Upper lobe of right lung (tissue), 1 donor: ENCODE data around the gene RAB39A. TPM values are rescaled to one million over a fixed set of nuclear protein-coding genes. Genes with fewer than 3 reads are reported as not detected.

Experiments
- ATAC-seq: fragments of 200-7000 bp; cut with Tn5 transposase; one replicate; pipeline ENCODE4 v1.9.1; 2020; ENCODE audit warnings: mild to moderate bottlenecking, moderate library complexity
- DNase-seq: peaks from one replicate; pipeline ENCODE4 v3.0.0-alpha.2; 2020
- H3K27ac ChIP-seq: fragments of 200-600 bp; one replicate; pipeline ENCODE4 v1.8.0; 2022
- H3K27me3 ChIP-seq: fragments of 200-600 bp; one replicate; pipeline ENCODE4 v1.8.0; 2022; ENCODE audit warnings: mild to moderate bottlenecking
- H3K36me3 ChIP-seq: fragments of 200-600 bp; one replicate; pipeline ENCODE4 v1.8.0; 2022
- H3K4me1 ChIP-seq: fragments of 200-600 bp; one replicate; pipeline ENCODE4 v1.8.0; 2022
- H3K4me3 ChIP-seq: fragments of 200-600 bp; one replicate; pipeline ENCODE4 v1.8.0; 2022; ENCODE audit warnings: mild to moderate bottlenecking
- H3K9me3 ChIP-seq: fragments of 200-600 bp; one replicate; pipeline ENCODE4 v1.8.0; 2022
- CTCF ChIP-seq: fragments of 200-600 bp; IDR thresholded peaks from one replicate; pipeline ENCODE4 v1.8.0; 2022; ENCODE audit warnings: antibody characterized with exemption
- intact Hi-C: fragments of 100-400 bp; cut with DNase I; formaldehyde crosslinking; loops from one replicate; pipeline ENCODE4 v1.11.0; 2022
- total RNA-seq: library from RNA; stranded (reverse); fragmentation: NEBNext Ultra II Directional; extraction: Animal tissue kit (Norgen Biotek cat#: 25700); gene quantifications from one replicate; pipeline ENCODE4 v1.2.1, GENCODE V29; 2021
- donor health status: DM: no; HTN: yes; CAD: no; lungs with severe emphysema.

Gene RAB39A
- total RNA-seq, 1 donor from 2014 or later, result 2.0 TPM

DNA sequence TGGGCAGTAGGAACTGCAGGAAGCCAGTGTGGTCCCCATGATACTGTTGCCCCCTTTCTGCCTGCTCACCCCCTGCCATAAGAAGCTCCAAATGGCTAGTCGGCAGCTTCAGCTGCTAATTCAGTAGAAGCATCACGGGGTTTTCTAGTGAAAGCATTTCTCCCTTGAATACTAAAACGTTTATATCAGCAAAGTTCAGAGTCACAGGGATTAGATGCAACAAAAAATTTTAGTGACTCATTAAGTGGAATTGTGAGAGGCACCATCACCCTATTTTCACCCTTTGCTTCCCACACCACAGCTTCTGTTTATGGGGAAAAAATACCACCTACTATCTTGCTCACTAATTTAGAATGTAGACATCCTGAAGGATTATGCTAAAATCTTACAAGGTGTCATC, 25.2 kb downstream of the RAB39A start:
- H3K4me1 ChIP-seq, result peaks cover 6% of the 10 kb centered on the region
- H3K9me3 ChIP-seq, result no peaks in the 10 kb centered on the region
- H3K27me3 ChIP-seq, result no peaks in the 10 kb centered on the region
- ATAC-seq, result no peak
- H3K4me3 ChIP-seq, result no peak overlapping the region
- H3K27ac ChIP-seq, result no peak overlapping the region
- no peak for DNase-seq
- TF ChIP-seq CTCF, result no peak
- H3K36me3 ChIP-seq, result no peaks in the 10 kb centered on the region
- intact Hi-C loops, result no loop called here

- H3K4me1 ChIP-seq, result peaks cover 6% of the 10 kb centered on the region
- ATAC-seq (no peak), DNase-seq (no peak)
- intact Hi-C loops, result no loop called here
- H3K4me3 ChIP-seq, result no peak overlapping the region
- H3K27ac ChIP-seq, result no peak overlapping the region
- TF ChIP-seq CTCF, result no peak
- no peaks in the 10 kb centered on the region for H3K36me3 ChIP-seq
- H3K27me3 ChIP-seq, result no peaks in the 10 kb centered on the region
- H3K9me3 ChIP-seq, result no peaks in the 10 kb centered on the region
These were observed 28.3 kb downstream of the RAB39A start for GRCh38 chr11:107956543-107956942.

GRCh38 chr11:107957109-107957588, 28.9 kb downstream of the RAB39A start:
- Histone ChIP-seq H3K4me3 (no peak overlapping the region), H3K36me3 (no peaks in the 10 kb centered on the region), H3K9me3 (no peaks in the 10 kb centered on the region), H3K27ac (no peak overlapping the region), H3K4me1 (peaks cover 6% of the 10 kb centered on the region), H3K27me3 (no peaks in the 10 kb centered on the region)
- intact Hi-C loops, result no loop called here
- TF ChIP-seq CTCF, result no peak
- DNase-seq (no peak), ATAC-seq (peak; percentile 80)

- peaks cover 6% of the 10 kb centered on the region for H3K4me1 ChIP-seq
- H3K36me3 ChIP-seq, result no peaks in the 10 kb centered on the region
- DNase-seq (no peak), ATAC-seq (no peak)
- no peak for TF ChIP-seq CTCF
- intact Hi-C loops, result no loop called here
- no peak overlapping the region for H3K4me3 ChIP-seq
- no peaks in the 10 kb centered on the region for H3K9me3 ChIP-seq
- H3K27me3 ChIP-seq, result no peaks in the 10 kb centered on the region
- H3K27ac ChIP-seq, result no peak overlapping the region
These were observed 33.2 kb downstream of the RAB39A start for GRCh38 chr11:107961480-107961879.

DNA sequence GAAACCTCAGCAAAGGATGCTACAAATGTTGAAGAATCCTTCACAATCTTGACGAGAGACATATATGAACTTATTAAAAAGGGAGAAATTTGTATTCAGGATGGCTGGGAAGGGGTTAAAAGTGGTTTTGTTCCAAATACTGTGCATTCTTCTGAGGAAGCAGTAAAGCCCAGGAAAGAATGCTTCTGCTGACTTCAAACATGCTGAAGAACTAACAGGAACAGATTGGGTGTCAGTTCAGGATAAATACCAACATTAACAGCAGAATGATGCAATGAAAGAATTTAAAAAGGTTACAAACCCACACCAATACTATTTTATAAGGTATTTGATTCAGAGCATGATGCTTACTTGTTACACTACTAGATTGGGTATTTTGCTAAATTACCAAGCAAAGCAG, 33.9 kb downstream of the RAB39A start:
- Histone ChIP-seq H3K27me3 (no peaks in the 10 kb centered on the region), H3K4me1 (peaks cover 6% of the 10 kb centered on the region), H3K4me3 (no peak overlapping the region), H3K9me3 (no peaks in the 10 kb centered on the region), H3K27ac (no peak overlapping the region), H3K36me3 (no peaks in the 10 kb centered on the region)
- TF ChIP-seq CTCF, result no peak
- DNase-seq (no peak), ATAC-seq (no peak)
- intact Hi-C loops, result no loop called here

DNA sequence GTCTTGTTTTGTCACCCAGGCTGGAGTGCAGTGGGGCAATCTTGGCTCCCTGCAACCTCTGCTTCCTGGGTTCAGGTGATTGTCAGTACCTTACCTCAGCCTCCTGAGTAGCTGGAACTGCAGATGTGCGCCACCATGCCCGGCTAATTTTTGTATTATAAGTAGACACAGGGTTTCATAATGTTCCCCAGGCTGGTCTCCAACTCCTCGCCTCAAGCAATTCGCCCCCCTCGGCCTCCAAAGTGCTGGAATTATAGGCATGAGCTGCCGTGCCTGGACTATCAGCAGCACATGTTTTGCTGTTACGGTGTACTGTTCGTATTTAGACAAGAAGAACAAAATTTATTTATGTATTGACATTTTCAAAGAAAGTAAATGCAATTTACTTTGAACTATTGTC, 34.8 kb downstream of the RAB39A start:
- no peaks in the 10 kb centered on the region for H3K27me3 ChIP-seq
- no peaks in the 10 kb centered on the region for H3K9me3 ChIP-seq
- no peak for ATAC-seq
- no peaks in the 10 kb centered on the region for H3K4me1 ChIP-seq
- intact Hi-C loops, result no loop called here
- no peak for DNase-seq
- no peaks in the 10 kb centered on the region for H3K36me3 ChIP-seq
- no peak overlapping the region for H3K4me3 ChIP-seq
- H3K27ac ChIP-seq, result no peak overlapping the region
- TF ChIP-seq CTCF, result no peak
